ENCODE measurements around the gene CADM3. TPM values are rescaled to one million over a fixed set of nuclear protein-coding genes. Genes with fewer than 3 reads are reported as not detected.

CADM3 gene
- polyA plus RNA-seq, 3 donors: not detected

DNA sequence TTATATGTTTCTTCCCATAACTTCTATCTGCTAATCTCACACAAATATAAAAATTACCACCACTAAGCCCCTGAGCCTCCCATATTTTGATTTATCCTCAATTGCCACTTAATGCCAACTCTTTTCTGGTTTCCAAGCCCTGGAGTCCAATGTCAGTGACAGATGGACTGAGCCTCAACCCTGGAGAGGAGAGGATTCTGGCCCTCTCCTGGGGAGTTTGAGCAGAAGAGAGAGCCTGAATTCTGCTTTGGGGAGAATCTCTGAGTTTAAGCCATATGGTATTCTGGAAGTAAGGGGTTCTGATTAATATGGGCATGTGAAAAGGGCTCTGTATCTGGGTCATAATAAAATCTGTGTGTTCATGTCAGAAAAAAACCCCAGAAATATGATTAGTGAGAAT lies 8.5 kb downstream of the CADM3 start:
- Histone ChIP-seq H3K9ac (ENCODE audit: insufficient read depth, low read length, poor library complexity, severe bottlenecking) (no peak overlapping the region), H4K20me1 (ENCODE audit: insufficient read depth, low read length) (no peaks in the 10 kb centered on the region), H3K27me3 (ENCODE audit: control insufficient read depth in 2 of 2, insufficient read depth in 2 of 2, low read length in 2 of 2) (peaks cover 12 to 19% of the 10 kb centered on the region in 2 donors), H3K27ac (ENCODE audit: low read depth in 1 of 2, low read length in 2 of 2) (no peak overlapping the region), H3K79me2 (ENCODE audit: insufficient read depth, low read length) (no peaks in the 10 kb centered on the region), H3K36me3 (replicated peaks in 1 of 2; ENCODE audit: control insufficient read depth in 1 of 2, insufficient read depth in 2 of 2, low read length in 2 of 2) (no peaks in the 10 kb centered on the region), H3K4me1 (ENCODE audit: control insufficient read depth in 1 of 2, insufficient read depth in 2 of 2, low read length in 2 of 2) (no peaks in the 10 kb centered on the region), H3K9me3 (replicated peaks in 1 of 2; ENCODE audit: control insufficient read depth in 1 of 2, insufficient read depth in 1 of 2, low read length in 2 of 2) (no peaks in the 10 kb centered on the region), H3K4me3 (replicated peaks in 1 of 3; ENCODE audit: low read depth in 2 of 3, low read length in 3 of 3) (no peak overlapping the region), H2AFZ (ENCODE audit: insufficient read depth, low read depth, low read length, poor library complexity, severe bottlenecking) (no peak overlapping the region), H3K4me2 (replicated peaks; ENCODE audit: extremely low read depth, low read length, poor library complexity, severe bottlenecking) (no peak overlapping the region)
- intact Hi-C loops (cut with micrococcal nuclease): no loop called here
- Mint-ChIP-seq H3K4me1 (peaks cover under 1% of the 10 kb centered on the region), H3K27ac (no peak overlapping the region), H3K4me3 (peak overlapping the region in 1 of 2 donors; percentile 31), H3K9me3 (no peaks in the 10 kb centered on the region), H3K27me3 (ENCODE audit: low read depth in 3 of 3) (peaks cover 18 to 33% (median 22%) of the 10 kb centered on the region in 3 donors), H3K36me3 (no peaks in the 10 kb centered on the region)
- TF ChIP-seq, protein P1, sequence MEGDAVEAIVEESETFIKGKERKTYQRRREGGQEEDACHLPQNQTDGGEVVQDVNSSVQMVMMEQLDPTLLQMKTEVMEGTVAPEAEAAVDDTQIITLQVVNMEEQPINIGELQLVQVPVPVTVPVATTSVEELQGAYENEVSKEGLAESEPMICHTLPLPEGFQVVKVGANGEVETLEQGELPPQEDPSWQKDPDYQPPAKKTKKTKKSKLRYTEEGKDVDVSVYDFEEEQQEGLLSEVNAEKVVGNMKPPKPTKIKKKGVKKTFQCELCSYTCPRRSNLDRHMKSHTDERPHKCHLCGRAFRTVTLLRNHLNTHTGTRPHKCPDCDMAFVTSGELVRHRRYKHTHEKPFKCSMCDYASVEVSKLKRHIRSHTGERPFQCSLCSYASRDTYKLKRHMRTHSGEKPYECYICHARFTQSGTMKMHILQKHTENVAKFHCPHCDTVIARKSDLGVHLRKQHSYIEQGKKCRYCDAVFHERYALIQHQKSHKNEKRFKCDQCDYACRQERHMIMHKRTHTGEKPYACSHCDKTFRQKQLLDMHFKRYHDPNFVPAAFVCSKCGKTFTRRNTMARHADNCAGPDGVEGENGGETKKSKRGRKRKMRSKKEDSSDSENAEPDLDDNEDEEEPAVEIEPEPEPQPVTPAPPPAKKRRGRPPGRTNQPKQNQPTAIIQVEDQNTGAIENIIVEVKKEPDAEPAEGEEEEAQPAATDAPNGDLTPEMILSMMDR (IDR thresholded peaks at IDR 0.05): no peak
- DNase-seq: no peak

DNA sequence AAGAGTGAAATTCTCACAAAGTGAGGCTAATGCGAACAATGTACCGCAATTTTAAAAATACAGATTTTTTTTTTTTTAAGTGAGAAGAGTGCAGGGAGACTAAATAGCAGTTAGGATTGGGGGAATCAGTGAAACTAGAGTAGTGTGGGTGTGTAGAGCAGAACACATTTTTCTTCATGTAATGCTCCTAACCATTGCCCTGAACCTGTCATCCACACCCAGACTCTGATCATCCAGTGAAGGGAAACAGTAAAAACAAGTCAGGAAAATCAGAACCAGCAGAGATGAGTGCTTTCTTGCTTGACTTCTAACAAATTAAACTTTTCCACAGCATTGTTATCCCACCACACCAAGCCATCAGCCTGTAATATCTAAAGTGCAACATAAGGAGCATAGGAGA lies 9.1 kb downstream of the CADM3 start:
- Histone ChIP-seq H3K27ac (ENCODE audit: low read depth in 1 of 2, low read length in 2 of 2) (no peak overlapping the region), H3K4me2 (replicated peaks; ENCODE audit: extremely low read depth, low read length, poor library complexity, severe bottlenecking) (no peak overlapping the region), H3K27me3 (ENCODE audit: control insufficient read depth in 2 of 2, insufficient read depth in 2 of 2, low read length in 2 of 2) (peaks cover 12 to 25% of the 10 kb centered on the region in 2 donors), H3K4me1 (ENCODE audit: control insufficient read depth in 1 of 2, insufficient read depth in 2 of 2, low read length in 2 of 2) (no peaks in the 10 kb centered on the region), H3K9me3 (replicated peaks in 1 of 2; ENCODE audit: control insufficient read depth in 1 of 2, insufficient read depth in 1 of 2, low read length in 2 of 2) (no peaks in the 10 kb centered on the region), H3K36me3 (replicated peaks in 1 of 2; ENCODE audit: control insufficient read depth in 1 of 2, insufficient read depth in 2 of 2, low read length in 2 of 2) (no peaks in the 10 kb centered on the region), H3K4me3 (replicated peaks in 1 of 3; ENCODE audit: low read depth in 2 of 3, low read length in 3 of 3) (no peak overlapping the region), H3K79me2 (ENCODE audit: insufficient read depth, low read length) (no peaks in the 10 kb centered on the region), H4K20me1 (ENCODE audit: insufficient read depth, low read length) (no peaks in the 10 kb centered on the region), H3K9ac (ENCODE audit: insufficient read depth, low read length, poor library complexity, severe bottlenecking) (no peak overlapping the region), H2AFZ (ENCODE audit: insufficient read depth, low read depth, low read length, poor library complexity, severe bottlenecking) (no peak overlapping the region)
- Mint-ChIP-seq H3K27ac (no peak overlapping the region), H3K9me3 (no peaks in the 10 kb centered on the region), H3K4me3 (no peak overlapping the region), H3K4me1 (no peaks in the 10 kb centered on the region), H3K27me3 (ENCODE audit: low read depth in 3 of 3) (peaks cover 18 to 35% (median 23%) of the 10 kb centered on the region in 3 donors), H3K36me3 (no peaks in the 10 kb centered on the region)
- 100% methylated on average over 1 of the region's 2 CpGs for WGBS (ENCODE audit: insufficient coverage)
- TF ChIP-seq, protein P1 (IDR thresholded peaks at IDR 0.05): no peak
- no peak for DNase-seq
- intact Hi-C loops (cut with micrococcal nuclease): no loop called here
